Measurements from ENCODE around the gene GFAP.

Gene GFAP

DNA sequence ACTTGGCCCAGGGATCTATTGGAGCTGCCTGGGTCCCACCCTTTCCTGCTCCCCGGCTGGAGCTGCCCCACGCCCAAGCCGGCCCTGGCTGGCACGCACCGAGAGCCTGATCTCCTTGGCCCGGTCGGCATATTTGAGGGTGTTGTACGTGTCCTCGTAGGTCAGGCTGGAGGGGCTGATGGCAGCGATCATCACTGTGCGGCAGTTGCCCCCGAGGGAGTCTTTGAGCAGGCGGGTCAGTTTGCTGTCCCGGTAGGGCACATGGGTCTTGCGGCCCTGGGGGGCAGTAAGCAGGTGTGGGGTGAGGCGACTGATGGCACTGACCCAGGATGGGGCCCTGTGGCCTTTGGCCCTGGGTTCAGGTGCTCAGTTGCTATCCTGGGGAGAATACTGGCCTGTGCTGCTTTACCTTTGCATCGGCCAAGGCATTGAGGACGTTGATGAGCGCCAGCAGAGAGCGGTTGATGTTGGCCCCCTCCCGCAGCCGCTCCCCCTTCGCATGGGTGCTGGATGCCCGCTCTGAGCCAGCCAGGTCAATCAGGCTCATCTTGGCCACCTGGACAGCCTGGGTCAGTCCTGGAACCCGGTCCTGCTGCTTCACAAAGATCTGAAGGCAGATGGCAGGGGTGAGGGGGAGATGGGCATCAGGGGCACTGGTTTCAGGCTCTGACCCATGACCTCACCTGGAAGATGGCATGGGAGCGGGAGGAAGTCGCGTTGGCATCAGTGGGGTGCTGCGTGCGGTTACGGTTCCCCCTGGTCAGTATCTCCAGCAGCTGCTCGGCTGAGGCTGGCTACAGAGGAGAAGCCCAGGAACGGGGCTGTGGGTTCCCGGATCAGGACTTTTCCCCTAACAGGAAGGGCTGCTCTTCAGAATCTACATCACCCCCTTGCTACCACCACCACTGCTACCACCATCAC, 18.8 kb upstream of the GFAP start:
- H3F3A ChIP-seq (ENCODE audit: low read depth): no peaks in the 10 kb centered on the region
- H3K79me2 ChIP-seq (ENCODE audit: insufficient read depth, low read length): peaks cover 43% of the 10 kb centered on the region
- TF ChIP-seq EZH2phosphoT487 (IDR thresholded peaks at IDR 0.05; ENCODE audit: borderline replicate concordance): no peak
- TF ChIP-seq, protein P1, sequence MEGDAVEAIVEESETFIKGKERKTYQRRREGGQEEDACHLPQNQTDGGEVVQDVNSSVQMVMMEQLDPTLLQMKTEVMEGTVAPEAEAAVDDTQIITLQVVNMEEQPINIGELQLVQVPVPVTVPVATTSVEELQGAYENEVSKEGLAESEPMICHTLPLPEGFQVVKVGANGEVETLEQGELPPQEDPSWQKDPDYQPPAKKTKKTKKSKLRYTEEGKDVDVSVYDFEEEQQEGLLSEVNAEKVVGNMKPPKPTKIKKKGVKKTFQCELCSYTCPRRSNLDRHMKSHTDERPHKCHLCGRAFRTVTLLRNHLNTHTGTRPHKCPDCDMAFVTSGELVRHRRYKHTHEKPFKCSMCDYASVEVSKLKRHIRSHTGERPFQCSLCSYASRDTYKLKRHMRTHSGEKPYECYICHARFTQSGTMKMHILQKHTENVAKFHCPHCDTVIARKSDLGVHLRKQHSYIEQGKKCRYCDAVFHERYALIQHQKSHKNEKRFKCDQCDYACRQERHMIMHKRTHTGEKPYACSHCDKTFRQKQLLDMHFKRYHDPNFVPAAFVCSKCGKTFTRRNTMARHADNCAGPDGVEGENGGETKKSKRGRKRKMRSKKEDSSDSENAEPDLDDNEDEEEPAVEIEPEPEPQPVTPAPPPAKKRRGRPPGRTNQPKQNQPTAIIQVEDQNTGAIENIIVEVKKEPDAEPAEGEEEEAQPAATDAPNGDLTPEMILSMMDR (conservative IDR thresholded peaks at IDR 0.05; ENCODE audit: low read length): no peak
- H2AFZ ChIP-seq (ENCODE audit: low read length): no peak overlapping the region
- no peaks in the 10 kb centered on the region for H3K9me2 ChIP-seq (replicated peaks; ENCODE audit: low read depth, low read length)
- H3K9ac ChIP-seq (ENCODE audit: low read depth, low read length, poor library complexity, severe bottlenecking): no peak overlapping the region
- H3K4me3 ChIP-seq (ENCODE audit: low read length, poor library complexity, severe bottlenecking): no peak overlapping the region
- peaks cover 79% of the 10 kb centered on the region; the same call in 1 of the 2 replicates for H3K36me3 ChIP-seq (ENCODE audit: insufficient read depth, low read length)
- no peaks in the 10 kb centered on the region for H3K27me3 ChIP-seq (ENCODE audit: insufficient read depth, low read length, poor library complexity, severe bottlenecking)
- no peaks in the 10 kb centered on the region for H3K4me1 ChIP-seq (ENCODE audit: insufficient read depth, low read length, poor library complexity, severe bottlenecking)
- no peaks in the 10 kb centered on the region for H3K9me3 ChIP-seq (ENCODE audit: insufficient read depth, low read depth, low read length)
- peaks cover 8% of the 10 kb centered on the region for H4K20me1 ChIP-seq (ENCODE audit: insufficient read depth, low read length, poor library complexity, severe bottlenecking)
- no peak overlapping the region for H3K4me2 ChIP-seq (ENCODE audit: low read depth, low read length, poor library complexity, severe bottlenecking)

DNA sequence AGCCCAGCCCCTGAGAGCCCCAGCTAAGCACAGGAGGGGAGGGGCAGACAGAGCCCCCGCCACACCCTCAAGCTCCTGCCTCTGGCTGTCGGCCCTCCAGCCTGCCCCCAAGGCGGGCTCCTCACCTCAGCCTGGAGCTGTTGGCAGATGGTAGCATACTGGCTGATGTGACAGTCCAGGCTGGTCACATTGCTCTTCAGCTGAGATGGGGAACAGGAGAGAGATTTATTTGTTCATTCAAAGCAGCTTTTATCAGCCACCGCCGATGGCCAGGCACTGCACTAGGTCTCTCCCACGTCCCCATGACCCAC, 17.4 kb upstream of the GFAP start:
- Histone ChIP-seq H3K9me3 (ENCODE audit: insufficient read depth, low read depth, low read length) (no peaks in the 10 kb centered on the region), H3K9me2 (replicated peaks; ENCODE audit: low read depth, low read length) (no peaks in the 10 kb centered on the region)

GRCh38 chr17:44932096-44932786, 16.9 kb upstream of the GFAP start:
- Histone ChIP-seq H3K27me3 (ENCODE audit: insufficient read depth, low read length, poor library complexity, severe bottlenecking) (no peaks in the 10 kb centered on the region), H3K9me2 (replicated peaks; ENCODE audit: low read depth, low read length) (no peaks in the 10 kb centered on the region), H4K20me1 (ENCODE audit: insufficient read depth, low read length, poor library complexity, severe bottlenecking) (no peaks in the 10 kb centered on the region), H3K9me3 (ENCODE audit: insufficient read depth, low read depth, low read length) (no peaks in the 10 kb centered on the region), H2AFZ (ENCODE audit: low read length) (no peak overlapping the region), H3K79me2 (ENCODE audit: insufficient read depth, low read length) (peaks cover 24% of the 10 kb centered on the region), H3K36me3 (ENCODE audit: insufficient read depth, low read length) (peaks cover 90% of the 10 kb centered on the region; the same call in 1 of the 2 replicates), H3K9ac (ENCODE audit: low read depth, low read length, poor library complexity, severe bottlenecking) (no peak overlapping the region), H3K4me3 (ENCODE audit: low read length, poor library complexity, severe bottlenecking) (no peak overlapping the region), H3F3A (ENCODE audit: low read depth) (no peaks in the 10 kb centered on the region), H3K4me1 (ENCODE audit: insufficient read depth, low read length, poor library complexity, severe bottlenecking) (no peaks in the 10 kb centered on the region), H3K4me2 (ENCODE audit: low read depth, low read length, poor library complexity, severe bottlenecking) (no peak overlapping the region)
- no peak for TF ChIP-seq EZH2phosphoT487 (IDR thresholded peaks at IDR 0.05; ENCODE audit: borderline replicate concordance)
- TF ChIP-seq, protein P1 (conservative IDR thresholded peaks at IDR 0.05; ENCODE audit: low read length): no peak

More for the DNA sequence above, 17.4 kb upstream of the GFAP start:
- Histone ChIP-seq H3K36me3 (ENCODE audit: insufficient read depth, low read length) (peaks cover 85% of the 10 kb centered on the region; the same call in 1 of the 2 replicates), H4K20me1 (ENCODE audit: insufficient read depth, low read length, poor library complexity, severe bottlenecking) (peaks cover 4% of the 10 kb centered on the region), H3K4me3 (ENCODE audit: low read length, poor library complexity, severe bottlenecking) (no peak overlapping the region), H3K4me1 (ENCODE audit: insufficient read depth, low read length, poor library complexity, severe bottlenecking) (no peaks in the 10 kb centered on the region), H3K27me3 (ENCODE audit: insufficient read depth, low read length, poor library complexity, severe bottlenecking) (no peaks in the 10 kb centered on the region), H3K9ac (ENCODE audit: low read depth, low read length, poor library complexity, severe bottlenecking) (no peak overlapping the region), H3F3A (ENCODE audit: low read depth) (no peaks in the 10 kb centered on the region), H3K4me2 (ENCODE audit: low read depth, low read length, poor library complexity, severe bottlenecking) (no peak overlapping the region), H3K79me2 (ENCODE audit: insufficient read depth, low read length) (peaks cover 29% of the 10 kb centered on the region), H2AFZ (ENCODE audit: low read length) (no peak overlapping the region)
- TF ChIP-seq, protein P1 (conservative IDR thresholded peaks at IDR 0.05; ENCODE audit: low read length): no peak
- no peak for TF ChIP-seq EZH2phosphoT487 (IDR thresholded peaks at IDR 0.05; ENCODE audit: borderline replicate concordance)

Data from Loucy (cell line).